Uterus (tissue), 2 donors: ENCODE results near the gene SLC25A22.

Experiments
- CTCF ChIP-seq, 4 experiments: fragments of 200-600 bp in 2 of 4; fragments of 450-650 bp in 2 of 4; sonication (generic) in 2 of 4; IDR thresholded peaks; one replicate each; pipeline ENCODE4 v1.5.1; 2016 to 2019; ENCODE audit warnings: antibody characterized with exemption in 4 of 4, mild to moderate bottlenecking in 2 of 4, moderate library complexity in 1 of 4
- POLR2A ChIP-seq, 2 donors: fragments of 450-650 bp; IDR thresholded peaks; one replicate each; pipeline ENCODE4 v1.6.1; 2016; ENCODE audit warnings: antibody characterized with exemption in 2 of 2, mild to moderate bottlenecking in 1 of 2, moderate library complexity in 1 of 2

- TF ChIP-seq CTCF (IDR thresholded peaks at IDR 0.05) = no peak
- no peak for TF ChIP-seq POLR2A (IDR thresholded peaks at IDR 0.05)
These were observed 22.8 kb upstream of the SLC25A22 start for GRCh38 chr11:820655-821511.
